ENCODE data around the gene SMARCAL1.

GRCh38 chr2:216365518-216365917, 46.8 kb upstream of the SMARCAL1 start:
- TF ChIP-seq CTCF (IDR thresholded peaks at IDR 0.05; ENCODE audit: low read depth, low read length), result no peak
- TF ChIP-seq EZH2phosphoT487 (IDR thresholded peaks at IDR 0.05; ENCODE audit: low read depth), result no peak
